CD4-positive, alpha-beta T cell treated with Interleukin-4 for 4 hours (primary cell): ENCODE data around the gene RNF207.
A peak's percentile ranks its signal among the peaks of the same experiment; 100 is the strongest.

Experiments used
- DNase-seq: peaks from one replicate; pipeline ENCODE4 v3.0.0-alpha.2; 2020

Gene RNF207, protein sequence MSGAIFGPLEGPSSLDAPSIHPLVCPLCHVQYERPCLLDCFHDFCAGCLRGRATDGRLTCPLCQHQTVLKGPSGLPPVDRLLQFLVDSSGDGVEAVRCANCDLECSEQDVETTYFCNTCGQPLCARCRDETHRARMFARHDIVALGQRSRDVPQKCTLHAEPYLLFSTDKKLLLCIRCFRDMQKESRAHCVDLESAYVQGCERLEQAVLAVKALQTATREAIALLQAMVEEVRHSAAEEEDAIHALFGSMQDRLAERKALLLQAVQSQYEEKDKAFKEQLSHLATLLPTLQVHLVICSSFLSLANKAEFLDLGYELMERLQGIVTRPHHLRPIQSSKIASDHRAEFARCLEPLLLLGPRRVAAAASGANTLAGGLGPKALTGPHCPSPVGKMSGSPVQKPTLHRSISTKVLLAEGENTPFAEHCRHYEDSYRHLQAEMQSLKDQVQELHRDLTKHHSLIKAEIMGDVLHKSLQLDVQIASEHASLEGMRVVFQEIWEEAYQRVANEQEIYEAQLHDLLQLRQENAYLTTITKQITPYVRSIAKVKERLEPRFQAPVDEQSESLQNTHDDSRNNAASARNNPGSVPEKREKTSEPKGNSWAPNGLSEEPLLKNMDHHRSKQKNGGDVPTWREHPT

DNA sequence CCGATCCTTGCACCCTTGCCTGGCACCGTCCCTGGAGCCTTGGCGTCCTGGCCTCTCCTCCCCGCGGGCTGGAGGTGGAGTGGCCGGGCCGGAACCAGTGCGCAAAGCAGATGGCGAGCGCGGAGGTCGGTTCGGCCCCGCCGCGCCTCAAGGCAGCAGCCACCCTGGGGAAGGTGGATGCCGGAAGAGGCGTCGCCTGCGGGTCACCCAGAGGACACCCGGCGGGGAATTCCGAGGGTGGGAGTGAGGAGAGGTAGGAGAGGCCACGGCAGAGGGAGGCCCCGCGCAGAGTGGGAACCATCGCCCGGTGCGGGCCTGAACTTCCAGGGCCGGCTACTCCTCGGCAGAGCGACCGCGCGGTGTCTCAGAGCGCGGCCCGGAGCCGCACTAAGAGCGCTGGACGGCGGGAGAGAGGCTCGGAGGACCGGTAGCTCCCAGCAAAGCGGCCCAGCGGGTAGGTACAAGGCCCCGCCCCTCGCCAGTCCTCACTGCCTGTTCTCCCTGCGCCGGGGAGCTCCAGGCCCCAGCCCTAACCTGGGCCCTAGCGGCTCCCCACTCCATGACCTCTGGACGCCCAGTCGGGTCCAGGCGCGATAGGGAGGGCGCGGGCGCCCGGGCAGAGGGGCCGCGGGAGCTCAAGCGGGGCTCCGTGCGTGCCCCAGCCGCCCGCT is at the start of gene RNF207:
Gene RNF207, plus strand, starts transcription at position 271 of the 671 bp plus-strand sequence. CDS start 417 bp downstream, outside the sequence.
- DNase-seq = peak; percentile 54

DNA sequence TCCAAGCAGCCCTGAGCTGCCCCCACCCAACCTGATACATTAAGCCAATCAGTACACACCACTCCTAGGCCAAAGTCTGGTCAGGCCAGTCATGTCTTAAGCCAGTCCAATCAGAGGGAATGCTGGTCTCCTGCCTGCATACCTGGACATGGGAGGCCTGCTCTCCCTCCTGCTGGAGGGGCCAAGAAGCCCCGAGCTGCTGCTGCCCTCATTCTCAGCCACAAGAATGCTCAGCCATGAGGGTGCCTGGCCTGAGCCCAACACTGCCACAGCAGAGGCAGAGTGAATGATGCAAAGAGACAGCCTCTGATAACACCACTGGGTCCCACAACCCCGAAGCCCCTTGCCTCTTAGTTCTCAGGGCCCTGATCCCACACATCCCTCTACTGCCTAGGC is 48.8 kb upstream of the RNF207 start:
- no peak for DNase-seq

DNA sequence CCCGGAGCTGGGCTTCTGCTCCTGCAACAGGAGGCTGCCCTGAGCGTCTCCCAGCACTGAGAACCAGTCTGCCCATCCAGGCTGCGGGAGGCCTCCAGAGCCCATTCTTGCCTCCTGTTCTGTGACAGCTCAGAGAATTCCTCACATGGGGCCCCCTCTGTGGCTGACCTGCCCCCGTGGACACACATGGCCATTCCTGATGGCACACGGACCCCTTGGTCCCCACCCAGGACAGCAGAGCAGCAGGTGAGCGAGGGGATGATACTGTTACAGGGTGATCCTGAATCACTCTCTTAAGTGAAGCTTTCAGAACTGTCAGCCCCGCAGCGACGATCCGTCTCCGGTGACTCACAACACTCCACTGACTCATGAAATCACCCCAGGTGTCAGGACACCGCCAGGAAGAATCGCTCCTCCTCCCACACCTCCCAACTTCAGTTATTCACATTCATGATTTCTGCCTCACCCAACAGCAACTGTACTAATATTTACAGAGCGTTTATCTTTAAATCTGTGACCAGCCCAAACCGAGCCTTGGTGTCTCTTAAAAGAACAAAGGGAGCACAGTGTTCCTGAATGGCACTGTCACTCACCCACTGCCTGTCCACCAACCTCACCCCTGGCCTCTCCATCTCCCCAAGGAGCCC is 48.3 kb upstream of the RNF207 start:
- no peak for DNase-seq

DNA sequence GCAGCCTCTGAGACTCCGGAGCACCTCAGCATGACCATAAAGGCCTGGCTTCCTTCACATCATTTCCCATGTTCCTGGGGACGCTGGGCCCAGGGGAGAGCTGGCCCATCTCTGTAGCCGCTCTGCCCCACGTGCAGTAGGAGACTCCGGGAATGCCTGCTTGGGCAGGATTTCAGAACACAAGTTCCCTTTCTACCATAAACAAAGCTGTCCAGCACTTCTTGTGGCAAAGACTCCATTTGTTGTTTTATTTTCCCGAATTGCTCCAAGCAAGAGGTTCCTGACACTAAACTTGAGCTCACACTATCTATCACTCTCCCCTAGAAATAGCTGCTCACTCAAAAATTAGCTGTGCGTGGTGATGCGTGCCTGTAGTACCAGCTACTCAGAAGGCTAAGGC is 47.7 kb upstream of the RNF207 start:
- no peak for DNase-seq

DNA sequence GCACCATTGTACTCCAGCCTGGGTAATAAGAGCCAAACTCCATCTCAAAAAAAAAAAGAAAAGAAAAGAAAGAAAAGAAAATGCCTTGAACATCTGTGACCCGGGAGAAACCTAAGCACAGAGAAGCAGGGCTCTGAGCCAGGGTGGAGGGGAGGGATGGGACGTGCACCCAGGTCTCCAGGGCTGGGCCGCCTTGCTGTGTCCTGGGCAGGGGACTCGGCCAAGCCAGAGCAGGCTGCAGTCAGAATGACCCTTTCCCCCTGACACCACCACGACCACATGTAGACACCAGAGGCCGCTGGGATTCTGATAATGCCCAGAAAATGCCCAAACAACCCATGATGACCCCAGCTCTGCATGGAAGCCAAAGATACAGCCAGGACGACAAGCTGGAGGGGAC is 43.6 kb upstream of the RNF207 start:
- DNase-seq = no peak

DNA sequence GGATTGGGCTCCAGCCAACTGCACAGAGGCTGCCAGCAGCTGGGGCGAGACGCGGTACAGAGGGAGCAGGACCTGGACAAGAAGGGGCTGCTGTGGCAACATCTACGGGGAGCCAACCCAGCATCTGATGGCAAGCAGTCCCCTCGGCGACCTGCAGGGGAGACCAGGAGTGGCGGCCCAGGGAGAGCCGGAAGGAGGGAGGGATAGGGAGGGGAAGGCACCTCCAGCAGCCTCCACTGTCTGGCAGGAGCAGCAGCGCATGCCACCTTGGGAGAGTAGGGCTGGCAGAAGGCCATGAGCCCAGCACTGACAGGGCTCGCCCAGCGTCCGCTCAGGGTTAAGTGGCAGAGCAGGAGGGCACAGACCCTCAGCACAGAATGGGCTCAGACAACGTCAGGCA is 43.1 kb upstream of the RNF207 start:
- DNase-seq = no peak

DNA sequence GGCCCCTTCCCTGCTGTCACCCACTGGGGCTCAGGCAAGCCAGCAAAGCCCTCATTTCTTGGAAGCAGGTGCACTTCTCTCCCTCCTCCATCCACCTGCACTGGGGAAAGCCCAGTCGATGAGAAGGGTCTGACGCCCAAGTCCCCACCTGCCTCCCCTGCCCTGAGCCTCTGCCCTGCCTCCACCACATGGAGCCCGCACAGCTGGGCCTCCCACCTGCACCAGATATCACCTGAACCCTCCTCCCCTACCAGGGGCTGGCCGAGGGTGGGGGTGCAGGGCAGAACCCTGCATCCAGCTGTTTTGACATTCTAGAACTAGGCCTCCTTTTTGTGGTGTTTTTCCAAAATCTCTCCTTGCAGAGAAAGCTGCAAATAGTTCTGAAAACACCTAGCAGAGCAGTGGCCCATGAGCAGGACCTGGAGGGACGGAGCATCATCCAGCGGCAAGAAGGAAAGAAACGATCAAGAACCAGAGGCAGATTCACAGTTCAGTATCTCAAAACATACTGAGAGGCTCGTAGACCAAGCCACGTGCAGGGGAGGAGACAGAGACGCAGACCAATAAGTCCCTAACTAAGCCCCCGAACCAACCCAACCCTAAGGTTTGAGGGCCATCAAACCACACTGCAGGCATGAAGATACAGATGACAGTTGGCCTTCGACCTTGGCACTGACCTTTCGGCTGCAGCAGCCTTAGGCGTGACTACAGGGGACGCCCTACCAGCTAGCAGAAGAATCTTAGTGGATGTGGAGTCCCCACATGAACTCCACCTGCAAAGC is 42.5 kb upstream of the RNF207 start:
- no peak for DNase-seq

DNA sequence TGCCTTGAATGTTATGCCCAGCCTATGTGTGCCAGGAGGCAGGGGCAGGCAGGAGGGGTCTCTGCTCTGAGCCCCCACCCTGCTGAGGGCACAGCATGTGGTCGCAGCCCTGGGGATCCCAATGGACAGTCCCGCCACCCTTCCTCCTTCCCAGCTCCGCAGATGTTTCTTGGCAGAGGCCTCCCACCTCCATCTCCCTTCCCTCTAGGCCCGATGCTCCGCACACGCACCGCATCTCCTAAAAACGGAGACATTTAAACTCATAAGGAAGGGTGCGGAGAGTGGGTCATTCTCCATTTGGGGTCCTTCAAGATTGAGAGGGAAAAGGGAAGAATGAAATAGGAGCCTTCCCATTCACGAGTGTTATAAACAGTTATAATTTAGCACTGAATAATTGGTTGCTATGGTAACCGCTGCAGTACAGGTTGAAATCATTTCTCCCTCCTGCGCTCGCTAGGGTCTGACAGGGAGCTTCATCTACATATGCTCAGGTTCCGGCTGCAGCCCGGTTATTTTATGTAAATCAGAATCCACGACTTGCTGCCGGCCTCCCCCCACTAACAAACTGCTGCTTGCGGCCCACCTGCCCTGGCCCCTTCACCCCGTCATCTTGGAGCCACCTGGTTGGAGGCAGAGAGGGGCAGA is 41.8 kb upstream of the RNF207 start:
- DNase-seq = no peak

DNA sequence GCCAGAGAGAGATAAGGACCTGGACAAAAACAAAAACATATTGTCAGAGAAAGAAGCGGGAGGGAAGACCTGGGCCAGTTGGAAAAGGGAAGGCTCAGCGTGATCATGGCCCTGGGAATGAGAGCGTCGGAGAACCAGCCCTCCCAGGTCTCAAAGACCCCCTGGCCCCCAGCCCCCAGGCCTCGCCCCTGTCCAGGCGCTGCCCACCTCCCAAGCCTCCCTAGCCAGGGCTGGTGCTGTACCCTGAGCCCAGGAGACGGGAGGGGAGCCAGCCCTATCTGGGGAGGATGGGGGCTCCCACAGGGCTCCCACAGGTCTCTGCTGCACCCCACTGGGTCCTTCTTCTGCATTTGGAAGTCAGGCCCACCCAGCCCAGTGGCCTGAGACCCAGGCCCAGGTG is 40.9 kb upstream of the RNF207 start:
- no peak for DNase-seq

DNA sequence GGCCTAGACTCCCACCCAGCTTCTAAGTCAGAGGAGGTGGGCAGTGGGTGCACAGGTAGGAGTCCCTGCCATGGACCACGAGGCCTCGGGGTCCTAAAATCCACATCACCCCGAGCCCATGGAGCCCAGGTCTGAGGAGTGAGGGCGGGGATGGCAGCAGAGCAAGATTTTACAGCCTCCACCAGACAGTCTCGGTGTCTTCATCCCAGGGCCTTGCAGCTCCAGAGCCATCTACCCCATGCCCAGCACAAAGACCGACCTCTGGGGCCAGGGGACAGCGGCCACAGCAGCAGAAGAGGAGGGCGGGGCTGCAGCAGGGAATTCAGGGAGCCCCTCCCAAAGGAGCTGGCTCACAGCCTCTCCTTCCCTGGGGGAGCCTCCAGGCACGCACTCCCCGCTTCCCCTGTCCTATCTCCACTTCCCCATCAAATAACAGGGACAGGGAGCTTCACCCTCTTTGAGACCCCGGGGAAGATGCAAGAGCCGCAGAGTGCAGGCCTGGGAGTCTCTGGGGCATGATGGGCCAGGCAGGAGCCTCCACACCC is 40.4 kb upstream of the RNF207 start:
- no peak for DNase-seq

DNA sequence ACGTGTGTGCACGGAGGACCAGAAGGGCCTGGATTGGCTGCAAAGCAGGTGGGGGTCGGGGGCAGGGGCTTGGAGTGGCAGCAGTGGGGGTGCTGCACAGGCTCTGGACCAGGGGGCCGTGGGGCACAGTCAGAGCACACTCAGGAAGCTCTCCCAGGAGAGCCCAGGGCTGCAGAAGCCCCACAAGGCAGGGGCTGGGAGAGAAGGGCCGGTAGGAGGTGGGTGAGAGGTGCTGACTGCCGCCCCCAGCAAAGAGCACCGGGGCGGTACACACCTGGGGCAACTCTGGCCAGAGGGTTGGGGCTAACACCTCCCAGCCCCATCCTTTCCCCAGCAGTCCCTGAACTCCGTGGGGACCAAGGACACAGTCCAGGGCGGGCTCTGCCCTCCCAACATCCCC is 39.7 kb upstream of the RNF207 start:
- DNase-seq = no peak

DNA sequence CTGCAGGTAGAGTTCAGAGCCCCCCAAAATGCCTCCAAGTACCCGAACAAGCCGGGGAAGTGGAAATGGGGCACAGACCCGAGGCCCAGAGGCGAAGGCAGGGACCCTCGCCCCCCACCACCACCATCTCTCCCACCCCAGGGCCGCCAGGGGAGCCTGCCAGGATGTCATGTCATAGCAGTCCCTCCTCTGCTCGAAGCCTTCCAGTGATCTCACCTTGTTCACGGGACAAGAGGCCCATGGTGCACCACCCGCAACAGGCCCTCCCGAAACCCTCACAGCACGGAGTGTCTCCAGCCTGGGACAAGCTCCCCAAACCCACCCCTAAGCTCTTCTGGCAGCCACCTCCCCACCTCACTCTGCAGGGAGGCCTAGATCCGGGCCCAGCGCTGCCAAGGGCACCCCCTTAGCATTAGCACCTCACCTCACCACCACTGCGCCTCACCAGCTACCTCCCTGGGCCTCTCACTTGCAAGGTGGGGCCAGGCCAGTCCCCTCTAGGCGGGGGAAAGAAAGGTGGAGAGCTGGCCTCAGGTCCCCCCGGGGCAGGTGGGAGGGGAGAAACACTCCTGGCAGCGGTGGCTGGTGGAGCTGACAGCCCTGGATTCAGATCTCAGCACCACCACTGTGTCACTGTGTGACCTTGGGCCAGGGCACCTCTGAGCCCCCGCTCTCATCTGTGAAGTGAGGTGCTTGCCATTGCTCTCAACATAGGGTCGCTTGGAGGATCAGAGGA is 39.1 kb upstream of the RNF207 start:
- no peak for DNase-seq

DNA sequence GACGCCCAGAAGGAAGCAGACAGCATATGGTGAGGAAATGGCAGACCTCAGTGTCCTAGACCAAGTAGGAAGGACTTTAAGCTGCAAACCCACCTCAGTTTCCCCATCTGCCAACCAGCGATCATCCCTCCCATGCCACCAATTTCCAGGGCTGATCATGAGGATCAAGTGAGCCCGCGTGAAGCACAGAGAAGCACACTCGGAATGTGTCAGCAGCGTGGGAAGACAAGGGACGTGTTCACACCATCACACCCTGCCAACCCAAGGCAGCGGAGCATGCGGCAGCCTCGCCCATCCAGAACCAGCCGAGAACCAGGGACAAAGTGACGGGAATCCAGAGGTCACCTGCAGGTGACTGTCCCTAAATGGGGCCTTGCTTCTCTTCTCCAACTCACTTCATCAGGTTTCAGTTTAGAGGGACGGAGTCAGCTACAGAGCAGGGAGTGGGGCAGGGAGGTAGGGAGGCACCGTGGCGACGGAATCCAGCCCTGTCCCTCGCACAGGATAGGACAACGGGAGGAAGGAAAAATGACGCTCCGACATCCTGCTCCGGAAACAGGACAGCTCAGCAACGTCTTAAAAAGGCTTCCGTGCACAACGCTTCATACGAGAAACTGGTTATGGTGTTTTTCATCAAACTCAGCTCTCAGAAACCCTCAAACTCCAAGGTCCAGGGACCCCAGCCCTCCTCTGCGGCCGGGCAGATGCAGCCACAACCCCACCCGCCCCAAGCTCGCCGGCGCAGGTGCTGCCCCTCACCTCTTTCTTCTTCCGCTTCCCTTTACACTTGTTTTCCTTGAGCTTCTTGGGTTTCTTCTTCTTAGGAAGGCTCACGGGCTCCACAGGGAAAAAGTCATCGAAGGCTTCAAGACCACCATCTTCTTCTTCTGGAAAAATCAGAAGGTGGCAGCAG is 38.3 kb upstream of the RNF207 start:
- no peak for DNase-seq

DNA sequence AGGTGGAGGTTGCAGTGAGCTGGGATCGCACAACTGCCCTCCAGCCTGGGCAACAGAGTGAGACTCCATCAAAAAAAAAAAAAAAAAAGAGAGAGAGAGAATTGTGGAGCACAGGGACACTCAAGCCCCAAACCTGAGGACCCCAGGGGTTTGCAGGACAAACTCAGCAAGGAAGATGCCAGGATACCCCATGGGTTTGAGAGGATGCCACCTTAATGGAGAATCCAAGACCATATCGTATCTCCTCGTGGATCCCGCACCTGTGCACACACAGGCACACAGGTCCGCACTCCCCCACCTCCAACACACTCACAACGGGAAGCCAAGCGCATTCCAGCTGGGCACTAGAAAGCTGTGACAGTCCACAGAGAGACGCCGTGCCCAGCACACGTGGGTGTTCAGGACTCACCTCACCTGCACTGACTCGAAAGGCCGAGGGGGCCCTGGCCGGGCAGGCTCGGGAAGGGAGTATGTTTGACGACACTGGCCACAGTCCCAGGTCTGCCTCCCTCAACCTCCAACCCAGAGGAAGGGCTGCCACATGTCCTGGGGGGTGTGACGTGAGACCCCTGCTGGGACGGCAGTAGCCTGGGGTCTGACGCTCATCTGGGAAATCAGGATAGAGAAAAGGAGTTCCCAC is 36.9 kb upstream of the RNF207 start:
- no peak for DNase-seq

DNA sequence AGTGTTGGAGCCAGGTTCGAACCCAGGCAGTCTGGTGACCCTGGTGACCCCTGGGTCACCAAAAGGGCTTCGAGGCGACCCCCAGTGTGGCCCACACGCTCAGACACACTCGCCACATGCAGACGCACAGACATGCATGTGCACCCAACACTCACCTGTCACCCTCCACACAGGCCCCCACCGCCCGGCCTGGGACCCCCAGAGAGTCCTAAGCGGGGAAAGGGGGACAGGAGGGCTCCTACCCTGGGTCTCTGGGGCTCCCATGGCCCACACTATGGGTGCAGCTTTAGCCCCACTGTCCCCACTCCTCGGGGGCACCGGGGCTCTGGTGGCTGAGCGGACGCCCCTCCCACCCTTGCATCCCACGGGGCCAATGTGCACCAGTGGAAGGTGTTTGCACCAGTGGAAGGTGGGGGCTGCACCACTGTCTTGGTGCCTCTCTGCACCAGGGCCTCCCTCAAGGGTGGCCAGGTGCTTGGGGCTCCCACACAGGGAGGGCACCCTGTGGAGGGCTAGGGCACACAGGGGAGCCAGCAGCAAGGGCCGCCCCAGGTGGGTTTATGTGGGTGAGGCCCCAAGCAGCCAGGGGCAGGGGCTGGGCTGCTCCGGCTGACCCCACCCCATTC is 35.7 kb upstream of the RNF207 start:
- no peak for DNase-seq

DNA sequence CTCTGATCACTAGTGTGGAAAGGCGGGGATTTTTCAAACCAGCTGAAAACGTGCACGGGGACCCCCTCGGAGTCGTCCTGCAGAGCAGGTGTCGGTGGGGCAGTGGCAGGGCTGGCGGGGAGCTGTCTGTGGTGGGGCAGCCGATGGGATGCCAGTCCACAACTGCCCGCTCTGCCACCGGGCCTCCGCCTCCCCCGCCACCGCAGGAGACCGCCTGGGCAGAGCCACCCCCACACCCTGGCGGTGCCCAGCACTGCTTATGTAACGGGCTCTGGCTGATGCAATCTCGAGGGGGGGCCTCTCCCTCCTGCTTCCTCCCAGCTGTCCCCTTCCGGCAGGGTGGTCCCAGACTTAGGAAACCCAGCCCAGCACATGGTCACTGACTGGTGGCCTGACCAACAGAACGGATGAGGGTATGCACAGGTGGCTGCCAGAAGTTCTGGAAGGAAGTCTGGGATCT is 35.1 kb upstream of the RNF207 start:
- DNase-seq = no peak

DNA sequence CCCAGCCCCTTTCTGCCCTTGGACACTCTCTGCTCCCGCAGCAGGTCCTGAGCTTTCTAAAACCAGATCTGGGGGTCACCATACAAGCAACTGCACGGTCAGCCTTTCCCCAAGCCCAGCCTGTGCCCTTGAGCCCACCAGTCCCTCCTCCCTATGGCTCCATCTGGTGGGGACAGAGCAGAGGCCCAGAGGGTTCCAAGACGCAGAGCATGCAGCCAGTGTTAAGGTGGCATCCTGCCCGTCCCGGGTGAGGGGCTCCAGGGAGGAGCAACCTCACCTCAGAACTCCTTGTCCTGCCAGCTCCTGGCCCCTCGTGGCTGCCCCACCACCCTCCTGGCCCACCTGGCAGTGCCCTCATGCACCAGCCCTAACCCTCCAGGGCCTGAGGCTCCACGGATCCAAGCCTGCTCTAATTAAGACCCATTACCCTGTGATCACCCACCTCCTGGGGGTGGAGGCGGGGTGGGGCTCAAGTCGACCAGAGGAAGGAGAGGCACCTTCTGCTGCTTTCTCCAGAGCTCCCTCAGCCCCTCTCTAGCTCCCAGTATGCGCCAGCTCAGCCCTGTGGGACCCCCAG is 34.3 kb upstream of the RNF207 start:
- DNase-seq = no peak

DNA sequence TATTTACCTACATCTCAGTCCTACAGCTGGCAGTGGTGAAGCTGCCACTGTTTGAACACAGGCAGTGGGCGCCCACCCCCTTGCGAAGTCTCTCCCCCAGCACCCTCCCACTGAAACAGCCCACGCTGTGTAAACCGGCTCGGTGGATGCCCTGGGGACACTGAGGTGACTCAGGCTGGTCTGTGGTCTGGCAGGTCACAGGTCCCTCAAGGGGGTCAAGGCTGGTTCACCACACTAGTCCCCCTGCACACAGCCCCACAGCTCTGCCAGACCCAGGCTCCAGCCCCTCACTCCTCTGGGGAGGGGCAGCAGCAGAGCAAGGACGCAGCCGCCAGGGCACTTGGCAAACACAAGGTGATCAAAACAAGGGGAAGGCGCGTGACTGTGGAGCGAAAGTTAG is 33.4 kb upstream of the RNF207 start:
- no peak for DNase-seq
